NOMO-1 treated with DMSO at 0.1 percent for 48 hours (cell line): ENCODE results near the gene PTGER1.
A peak's percentile ranks its signal among the peaks of the same experiment; 100 is the strongest.

Experiments
- DNase-seq: peaks from one replicate; lab custom pipeline; 2025; ENCODE audit not compliant: unreplicated experiment; lab: John Stamatoyannopoulos, UW

The PTGER1 gene

DNA sequence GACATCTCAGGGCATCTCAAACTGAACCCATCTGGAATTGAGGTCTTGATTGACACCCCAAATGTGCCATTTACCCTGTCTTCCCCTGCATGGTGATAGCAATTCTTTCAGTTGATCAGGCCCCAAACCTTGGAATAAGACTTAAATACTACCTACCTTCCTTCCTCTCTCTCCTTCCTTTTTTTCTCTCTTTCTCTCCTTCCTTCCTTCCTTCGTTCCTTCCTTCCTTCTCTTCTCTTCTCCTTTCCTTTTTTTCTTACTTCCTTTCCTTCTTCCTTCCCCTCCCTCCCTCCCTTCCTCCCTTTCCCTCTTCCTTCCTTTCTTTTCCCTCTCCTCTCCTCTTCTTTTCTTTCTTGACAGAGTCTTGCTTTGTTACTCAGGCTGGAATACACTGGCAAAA is 28.1 kb upstream of the PTGER1 start:
- DNase-seq: no peak

DNA sequence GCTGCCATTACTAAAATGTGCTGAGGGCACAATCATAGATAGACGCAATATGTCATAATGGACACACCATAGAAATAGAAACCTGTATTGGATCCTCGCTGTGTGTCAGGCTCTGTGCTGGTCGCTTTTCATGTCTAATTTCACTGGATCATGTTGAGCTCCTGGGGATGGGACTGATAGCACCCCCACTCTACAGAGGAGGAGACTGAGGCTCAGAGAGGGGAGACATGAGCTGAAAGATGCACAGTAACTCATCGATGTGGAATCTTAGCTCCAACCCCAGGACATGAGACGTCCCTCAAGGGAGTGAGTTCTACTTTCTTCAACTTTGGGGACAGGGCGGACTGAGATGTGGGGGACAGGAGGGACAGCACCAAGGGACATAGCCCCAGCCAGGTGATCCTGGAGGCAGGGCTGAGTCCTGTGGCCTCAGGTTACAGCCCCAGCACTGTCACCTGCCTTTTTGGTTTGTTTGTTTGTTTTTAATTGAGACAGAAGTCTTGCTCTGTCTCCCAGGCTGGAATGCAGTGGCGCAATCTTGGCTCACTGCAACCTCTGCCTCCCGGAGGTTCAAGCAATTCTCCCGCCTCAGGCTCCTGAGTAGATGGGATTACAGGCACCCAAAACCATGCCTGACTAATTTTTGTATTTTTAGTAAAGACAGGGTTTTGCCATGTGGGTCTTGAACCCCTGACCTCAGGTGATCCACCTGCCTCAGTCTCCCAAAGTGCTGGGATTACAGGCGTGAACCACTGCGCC is 27.4 kb upstream of the PTGER1 start:
- DNase-seq: no peak

GRCh38 chr19:14497228-14497921 is 22.2 kb upstream of the PTGER1 start:
- DNase-seq: no peak

DNA sequence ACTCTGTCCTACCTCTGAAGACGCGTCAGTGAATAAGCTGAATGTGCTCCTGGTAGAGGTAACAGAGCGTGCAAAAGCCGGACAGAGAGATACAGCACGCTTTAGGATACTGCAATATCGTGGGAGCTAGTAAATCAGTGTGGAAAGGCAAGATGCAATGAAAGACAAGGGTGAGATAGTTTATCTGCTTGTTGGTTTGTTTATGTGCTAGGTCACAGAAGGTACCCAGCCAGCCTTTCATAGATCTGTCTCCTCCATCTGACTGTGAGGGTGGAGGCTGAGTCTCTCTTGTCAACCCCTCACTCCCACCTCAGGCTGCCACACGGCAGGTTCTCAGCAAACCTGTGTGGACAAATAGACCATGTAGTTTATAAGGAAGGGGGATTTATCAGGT is 21.7 kb upstream of the PTGER1 start:
- DNase-seq: no peak

- peak; percentile 83 for DNase-seq
Observed at GRCh38 chr19:14496029-14496833, 21.1 kb upstream of the PTGER1 start, which contains the start of gene GIPC1. TSS of gene GIPC1 (minus strand) at chr19:14496127. CDS start at chr19:14482976, 13,151 bp downstream.

DNA sequence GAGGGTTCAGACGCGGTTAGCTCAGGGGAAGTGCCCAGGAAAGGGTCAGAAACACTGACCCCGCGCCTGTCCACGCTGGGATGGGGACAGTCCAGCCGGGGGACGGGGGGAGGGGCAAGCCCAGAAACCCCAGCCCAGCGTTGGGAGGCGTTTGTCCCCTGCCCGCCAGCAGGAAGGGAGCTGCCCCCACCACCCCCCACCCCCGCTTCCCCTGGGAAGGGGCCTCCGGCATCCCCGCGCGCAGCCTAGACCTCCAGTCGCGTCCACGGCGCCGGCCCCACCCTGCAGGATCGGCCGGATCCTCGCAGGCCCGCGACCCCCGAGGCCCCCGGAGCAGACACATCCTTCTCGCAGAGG is 20.5 kb upstream of the PTGER1 start:
- DNase-seq: no peak

GRCh38 chr19:14494910-14495671 is 19.9 kb upstream of the PTGER1 start:
- no peak for DNase-seq

DNA sequence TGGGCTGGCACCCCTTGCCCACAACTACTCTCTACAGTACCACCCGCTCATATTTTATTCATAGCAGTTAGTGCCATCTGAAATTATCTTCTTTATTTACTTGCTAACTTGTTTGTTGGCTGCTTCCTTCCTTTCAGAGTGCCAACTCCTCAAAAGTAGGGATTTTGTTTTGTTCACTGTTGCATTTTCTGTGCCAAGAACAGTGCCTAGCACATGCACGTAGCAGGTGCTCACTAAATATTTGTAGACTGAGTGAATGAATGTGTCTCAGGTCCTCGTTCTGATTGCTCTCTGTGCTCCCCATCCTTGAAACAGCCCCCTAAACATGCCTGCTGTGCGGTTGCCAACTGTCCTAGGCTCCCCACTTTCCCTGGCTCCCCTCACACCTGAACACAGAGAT is 19.3 kb upstream of the PTGER1 start:
- no peak for DNase-seq

GRCh38 chr19:14492756-14493337 is 17.7 kb upstream of the PTGER1 start:
- DNase-seq: no peak

GRCh38 chr19:14487370-14488125 is 12.4 kb upstream of the PTGER1 start:
- DNase-seq: no peak

- DNase-seq: no peak
Observed at GRCh38 chr19:14482172-14482941, 7.2 kb upstream of the PTGER1 start.

DNA sequence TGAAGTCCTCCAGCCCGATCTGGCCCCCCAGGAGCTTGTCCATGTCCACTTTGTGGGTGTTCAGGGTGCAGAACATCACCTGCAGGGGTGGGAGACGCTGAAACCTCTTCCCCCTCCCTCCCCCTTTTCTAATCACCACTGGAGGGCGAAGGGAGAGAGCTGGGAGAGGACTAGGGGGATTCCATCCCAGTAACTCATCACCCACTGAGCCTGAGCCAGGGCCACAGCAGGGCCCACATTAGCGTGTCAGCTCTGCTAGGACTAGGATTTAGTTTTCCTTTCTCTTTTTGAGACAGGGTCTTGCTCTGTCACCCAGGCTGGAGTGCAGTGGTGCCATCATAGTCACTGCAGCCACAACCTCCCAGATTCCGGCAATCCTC is 5.5 kb upstream of the PTGER1 start:
- DNase-seq: no peak

GRCh38 chr19:14479975-14480699 is 5.0 kb upstream of the PTGER1 start:
- DNase-seq: peak; percentile 22

- no peak for DNase-seq
Observed at GRCh38 chr19:14479309-14479974, 4.3 kb upstream of the PTGER1 start.

GRCh38 chr19:14478113-14478545 is 3.0 kb upstream of the PTGER1 start:
- no peak for DNase-seq

DNA sequence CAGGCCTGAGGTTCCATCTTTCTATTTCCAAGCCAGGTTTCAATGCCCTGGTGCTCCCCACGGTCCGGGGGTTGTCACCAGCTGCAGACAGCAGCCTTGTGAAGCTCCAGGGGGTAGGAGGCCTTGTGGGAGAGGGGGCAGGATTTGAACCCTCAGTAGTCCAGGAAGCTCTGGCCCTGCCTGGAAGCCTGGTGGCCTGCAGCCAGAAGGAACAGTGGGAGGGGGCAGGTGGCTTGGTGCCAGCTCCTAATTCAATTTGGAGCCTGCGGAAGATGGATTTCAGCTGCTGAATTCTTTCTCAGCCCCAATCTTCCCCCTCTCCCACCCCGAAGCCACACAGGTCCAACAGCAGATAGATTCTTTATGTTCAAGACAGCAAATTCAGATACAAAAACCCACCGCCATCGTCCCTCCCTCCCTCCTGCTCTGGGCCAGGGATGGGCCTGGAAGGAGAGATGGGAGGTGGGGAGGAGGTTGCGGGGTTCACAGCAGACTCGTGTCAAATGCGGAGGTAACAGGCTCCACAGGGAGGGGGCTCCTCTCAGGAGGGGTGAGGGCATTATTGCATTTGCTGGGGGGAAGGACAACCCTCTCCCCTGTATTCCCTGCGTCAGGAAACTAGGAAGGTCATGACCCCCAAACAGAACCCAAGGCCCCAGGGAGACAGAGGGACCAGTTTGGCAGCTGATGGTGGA is 2.4 kb upstream of the PTGER1 start:
- no peak for DNase-seq

- peak; percentile 71 for DNase-seq
Observed at GRCh38 chr19:14476673-14477401, 1.7 kb upstream of the PTGER1 start.
